Stimulated activated naive CD4-positive, alpha-beta T cell treated with Interleukin-2 at 50 U/mL for 16 hours (primary cell): ENCODE data around the gene BAHCC1.

Experiments used
- DNase-seq: peaks from one replicate; lab custom pipeline; 2025; lab: John Stamatoyannopoulos, UW

BAHCC1 gene

GRCh38 chr17:81427173-81428120, 32.2 kb downstream of the BAHCC1 start:
- no peak for DNase-seq

- no peak for DNase-seq
Observed at GRCh38 chr17:81428121-81428515, 32.9 kb downstream of the BAHCC1 start.

GRCh38 chr17:81428516-81428915, 33.3 kb downstream of the BAHCC1 start:
- DNase-seq: no peak

GRCh38 chr17:81428948-81429774, 33.9 kb downstream of the BAHCC1 start:
- no peak for DNase-seq

GRCh38 chr17:81429821-81430551, 34.7 kb downstream of the BAHCC1 start:
- DNase-seq: no peak

DNA sequence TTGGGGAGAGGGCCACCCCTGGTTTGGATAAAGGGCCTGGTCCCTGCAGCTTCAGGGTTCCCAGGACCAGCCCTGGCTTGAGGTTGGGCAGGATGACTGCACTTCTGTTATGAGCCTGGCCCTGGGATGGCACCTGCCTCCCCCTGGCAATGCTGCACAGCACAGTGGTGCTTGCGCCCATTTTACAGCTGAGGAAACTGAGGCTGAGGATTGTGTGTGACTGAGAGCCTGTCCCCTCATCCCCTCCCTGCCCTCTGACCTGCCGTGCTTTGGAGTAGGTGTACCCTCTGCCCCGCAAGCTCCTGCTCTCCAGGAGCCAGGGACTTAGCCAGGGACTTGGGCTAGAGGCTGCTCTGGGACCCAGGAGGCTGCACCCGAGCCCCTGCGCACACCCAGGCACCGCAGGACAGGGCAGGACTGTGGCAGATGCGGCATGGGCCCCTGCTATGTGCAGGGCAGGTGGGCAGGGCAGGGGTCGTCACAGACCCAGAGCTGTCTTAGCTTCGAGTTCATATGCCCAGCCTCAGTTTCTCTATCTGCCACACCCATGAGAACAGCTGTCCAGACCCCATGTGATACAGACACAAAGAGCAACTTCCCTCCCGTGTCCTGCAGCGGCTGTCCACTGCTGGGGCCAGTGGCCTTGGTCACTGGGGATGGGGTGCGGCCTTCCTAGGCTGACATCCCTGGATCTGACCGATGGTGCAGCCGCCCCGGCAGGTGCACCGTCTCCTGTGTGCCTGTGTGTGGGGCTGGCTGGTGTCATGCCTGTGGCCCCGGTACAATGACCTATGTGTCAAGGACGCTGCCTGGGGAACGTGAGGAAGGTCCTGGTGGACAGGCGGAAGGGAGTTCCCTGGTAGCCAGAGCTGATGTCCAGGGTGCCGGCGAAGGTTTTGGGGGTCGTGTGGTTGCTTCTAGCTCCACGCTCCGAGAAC, 36.6 kb downstream of the BAHCC1 start:
- no peak for DNase-seq

DNA sequence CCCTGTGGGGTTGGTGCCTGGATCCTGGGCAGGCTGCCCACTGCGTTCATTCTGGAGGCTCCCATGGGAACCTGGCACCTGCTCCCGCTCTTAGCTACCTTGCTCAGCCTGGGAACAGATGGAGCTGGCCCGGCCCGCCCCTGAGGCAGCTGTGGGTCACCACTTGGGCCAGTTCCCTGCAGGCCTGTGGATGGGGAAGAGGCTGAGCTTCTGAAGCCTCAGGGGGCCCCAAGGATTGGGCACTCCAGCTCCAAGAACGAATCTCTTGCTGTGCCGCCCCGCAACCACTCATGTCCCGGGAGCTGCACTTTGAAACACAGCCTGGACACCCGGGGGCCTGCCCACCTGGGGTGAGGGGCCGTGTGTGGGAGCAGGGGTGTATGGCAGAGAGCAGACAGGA, 37.7 kb downstream of the BAHCC1 start:
- DNase-seq: no peak

DNA sequence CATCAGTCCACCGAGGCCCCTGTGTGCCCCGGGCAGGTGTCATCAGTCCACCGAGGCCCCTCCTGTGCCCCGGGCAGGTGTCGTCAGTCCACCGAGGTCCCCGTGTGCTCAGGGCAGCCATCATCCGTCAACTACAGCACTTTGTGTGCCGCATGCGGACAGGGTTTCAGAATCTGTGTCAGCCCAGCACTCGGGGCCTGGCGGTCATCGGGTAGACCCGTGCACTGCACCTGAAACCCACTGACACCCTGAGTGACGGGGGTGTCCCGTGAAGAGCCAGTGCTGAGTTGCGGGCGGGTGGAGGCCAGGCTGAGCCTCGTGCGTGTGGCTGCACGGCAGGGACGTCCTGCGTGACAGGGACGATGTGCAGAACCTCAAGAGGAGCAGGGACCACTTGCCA, 38.4 kb downstream of the BAHCC1 start:
- no peak for DNase-seq

- no peak for DNase-seq
Observed at GRCh38 chr17:81434072-81434471, 38.8 kb downstream of the BAHCC1 start.

DNA sequence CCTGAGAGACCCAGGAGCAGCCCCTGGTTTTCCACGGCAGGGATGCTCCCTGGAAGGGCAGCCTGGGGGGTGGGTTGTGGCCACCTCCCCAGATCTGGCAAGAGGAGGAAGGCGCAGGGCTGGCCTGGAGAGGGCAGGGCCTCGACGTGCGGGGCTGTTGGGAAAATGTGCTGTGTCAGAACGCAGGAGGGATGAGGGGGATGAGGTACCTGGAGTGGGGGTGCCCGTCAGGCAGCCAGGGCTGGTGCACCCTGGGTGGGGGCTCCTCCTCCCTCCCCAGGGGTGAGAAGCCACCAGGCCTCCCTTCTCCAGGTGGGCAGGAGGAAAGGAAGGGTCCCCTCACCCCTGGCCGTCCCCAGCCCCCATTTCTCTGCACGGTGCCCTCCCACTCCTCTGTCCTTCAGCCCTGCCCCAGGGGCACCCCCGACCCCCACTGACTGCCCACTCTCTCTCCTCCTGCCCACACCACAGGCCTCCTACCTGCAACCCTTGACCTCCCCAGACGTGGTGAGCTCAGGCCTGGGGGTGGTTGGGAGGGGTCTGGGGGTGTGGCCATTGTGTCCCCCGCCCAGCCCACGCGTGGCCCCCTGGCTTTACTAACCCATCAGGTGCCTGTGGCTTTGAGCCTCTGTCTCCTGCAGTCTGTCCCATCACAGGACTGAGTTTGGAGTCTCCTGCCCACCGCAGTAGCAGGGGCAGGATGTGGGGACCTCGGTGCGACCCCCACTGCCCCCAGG, 39.6 kb downstream of the BAHCC1 start:
- DNase-seq: no peak

GRCh38 chr17:81435652-81436293, 40.5 kb downstream of the BAHCC1 start:
- DNase-seq: no peak

- no peak for DNase-seq
Observed at GRCh38 chr17:81436294-81436849, 41.1 kb downstream of the BAHCC1 start.

- no peak for DNase-seq
Observed at GRCh38 chr17:81437191-81437651, 42.0 kb downstream of the BAHCC1 start.

DNA sequence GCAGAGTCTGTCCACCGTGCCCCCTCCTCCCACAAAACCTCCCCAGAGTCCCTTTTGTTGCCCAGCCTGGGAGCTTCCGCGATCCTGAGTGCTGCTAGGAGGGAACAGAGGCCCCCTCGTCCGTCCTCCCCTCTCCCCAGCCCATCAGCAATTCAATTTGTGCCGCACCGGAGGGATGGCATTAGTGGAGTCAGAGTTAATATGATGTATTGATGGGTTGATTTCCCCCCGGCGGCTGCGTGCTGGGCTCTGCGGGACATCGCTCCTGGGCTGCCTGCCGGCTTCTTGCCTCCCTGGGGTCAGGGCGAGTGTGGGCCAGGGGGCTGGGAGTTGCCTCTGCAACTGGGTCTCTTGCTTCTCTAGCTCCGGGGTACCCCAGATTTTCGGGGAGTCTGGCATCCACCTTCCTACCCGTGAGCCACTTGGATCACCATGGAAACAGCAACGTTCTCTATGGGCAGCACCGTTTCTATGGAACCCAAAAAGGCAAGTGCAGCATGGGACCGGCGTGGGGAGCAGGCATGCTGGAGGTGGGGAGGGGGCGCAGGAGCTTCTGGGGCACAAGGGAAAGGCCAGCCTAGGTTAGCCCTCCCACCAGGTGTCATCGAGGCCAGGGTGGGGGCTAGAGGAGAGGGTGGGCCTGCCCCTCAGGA, 42.9 kb downstream of the BAHCC1 start:
- no peak for DNase-seq

- DNase-seq: no peak
Observed at GRCh38 chr17:81438688-81439087, 43.4 kb downstream of the BAHCC1 start.

DNA sequence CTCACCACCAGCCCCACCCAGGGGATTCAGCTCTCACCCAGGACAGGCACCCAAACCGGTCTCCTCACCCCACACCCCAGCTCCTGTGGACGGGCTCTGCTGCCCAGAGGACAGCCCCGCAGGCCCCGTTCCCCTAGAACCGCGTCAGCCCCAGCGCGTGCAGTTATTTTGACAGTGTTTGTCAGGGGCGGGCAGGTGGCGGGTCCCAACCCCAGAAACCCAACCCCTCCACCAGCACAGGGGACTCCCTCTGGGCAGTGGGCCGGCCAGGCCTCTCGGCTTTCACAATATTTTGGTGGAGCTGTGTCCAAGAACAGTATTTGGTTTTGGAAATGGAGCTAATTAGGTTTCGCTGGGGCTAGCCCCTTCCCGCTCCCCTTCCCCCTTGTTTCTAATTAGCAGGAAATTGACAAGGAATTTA, 44.8 kb downstream of the BAHCC1 start:
- DNase-seq: no peak

DNA sequence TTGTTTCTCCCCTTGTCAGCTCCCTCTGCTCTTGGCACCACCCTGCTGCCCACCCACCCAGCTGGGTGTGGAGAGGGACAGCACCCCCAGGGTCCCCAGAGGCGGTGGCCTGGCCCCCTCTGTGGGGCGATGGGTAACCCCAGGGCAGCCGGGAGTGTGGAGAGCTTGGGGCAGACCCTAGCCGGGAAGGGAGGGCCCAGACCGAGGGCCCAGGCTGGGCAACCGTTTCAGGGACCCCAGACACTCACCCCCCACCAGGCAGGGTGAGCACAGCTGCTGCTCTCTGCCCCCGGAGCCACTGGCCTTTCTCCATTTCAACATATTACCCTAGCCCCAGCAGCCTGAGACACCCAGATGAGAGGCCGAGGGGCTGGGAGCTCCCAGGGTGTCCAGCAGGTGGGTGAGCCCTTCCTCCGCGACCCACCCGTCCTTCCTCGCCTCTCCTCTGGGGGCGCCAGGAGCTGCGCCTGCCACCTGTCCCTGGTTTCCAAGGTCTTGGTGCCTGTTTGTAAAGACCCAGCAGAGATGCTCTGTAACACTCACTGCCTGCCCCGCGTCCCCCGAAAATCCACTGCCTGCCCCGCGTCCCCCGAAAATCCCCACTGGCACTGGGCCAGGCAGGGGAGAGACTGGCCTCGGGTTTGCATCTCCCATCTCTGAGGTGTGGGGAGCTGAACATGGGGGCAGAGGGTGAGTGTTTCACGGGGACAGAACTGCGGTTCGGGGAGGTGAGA, 45.4 kb downstream of the BAHCC1 start:
- DNase-seq: no peak

- no peak for DNase-seq
Observed at GRCh38 chr17:81442791-81443190, 47.5 kb downstream of the BAHCC1 start.
